ENCODE data around the gene USP25.

USP25 gene

DNA sequence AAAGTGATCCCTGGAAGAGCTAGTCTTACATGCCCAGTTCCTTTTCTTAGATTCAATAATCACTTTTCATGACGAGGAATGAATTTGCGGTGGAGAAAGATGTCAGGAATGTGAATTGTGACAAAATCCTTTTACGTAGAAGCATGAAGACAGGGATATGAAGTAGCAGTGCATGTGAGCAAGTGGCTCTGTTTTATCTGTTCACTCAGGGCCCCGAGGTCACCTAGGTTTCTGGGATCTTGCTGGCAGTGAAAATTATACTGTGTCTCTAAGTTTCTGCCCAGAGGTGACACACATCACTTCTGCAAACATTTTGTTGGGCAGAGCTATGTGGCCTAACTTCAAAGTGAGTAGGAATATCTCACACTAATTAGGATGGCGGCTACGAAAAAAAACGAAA is 79.3 kb downstream of the USP25 start:
- DNase-seq (ENCODE audit: low read depth in 2 of 2): no peak

DNA sequence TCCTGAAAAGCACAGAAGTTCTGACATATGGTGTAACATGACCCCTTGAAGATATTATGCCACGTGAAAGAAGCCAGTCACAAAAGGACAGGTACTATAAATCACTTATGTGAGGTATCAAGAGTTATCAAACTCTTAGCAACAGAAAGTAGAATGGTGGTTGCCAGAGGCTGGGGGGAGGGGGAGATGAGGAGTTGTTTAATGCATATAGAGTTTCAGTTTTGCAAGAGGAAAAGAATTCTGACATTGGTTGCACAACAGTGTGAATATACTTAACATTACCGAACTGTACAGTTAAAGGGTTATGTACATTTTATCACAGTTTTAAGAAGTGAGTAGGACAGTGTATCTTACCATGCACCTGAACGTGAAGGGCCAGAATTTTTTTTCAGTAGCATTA is 80.0 kb downstream of the USP25 start:
- DNase-seq (ENCODE audit: low read depth in 2 of 2): no peak

DNA sequence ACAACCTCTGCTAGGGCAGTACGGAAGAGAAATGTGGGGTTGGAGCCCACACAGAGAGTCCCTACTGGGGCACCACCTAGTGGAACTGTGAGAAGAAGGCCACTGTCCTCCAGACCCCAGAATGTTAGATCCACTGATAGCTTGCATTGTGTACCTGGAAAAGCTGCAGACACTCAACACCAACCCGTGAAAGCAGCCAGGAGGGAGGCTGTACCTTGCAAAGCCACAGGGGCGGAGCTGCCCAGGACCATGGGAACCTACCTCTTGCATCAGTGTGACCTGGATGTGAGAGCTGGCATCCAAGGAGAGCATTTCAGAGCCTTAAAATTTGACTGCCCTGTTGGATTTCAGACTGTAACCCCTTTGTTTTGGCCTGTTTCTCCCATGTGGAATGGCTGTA is 85.5 kb downstream of the USP25 start:
- DNase-seq (ENCODE audit: low read depth in 2 of 2): no peak

- DNase-seq (ENCODE audit: low read depth in 2 of 2): no peak
Observed at GRCh38 chr21:15820327-15820726, 90.5 kb downstream of the USP25 start.

DNA sequence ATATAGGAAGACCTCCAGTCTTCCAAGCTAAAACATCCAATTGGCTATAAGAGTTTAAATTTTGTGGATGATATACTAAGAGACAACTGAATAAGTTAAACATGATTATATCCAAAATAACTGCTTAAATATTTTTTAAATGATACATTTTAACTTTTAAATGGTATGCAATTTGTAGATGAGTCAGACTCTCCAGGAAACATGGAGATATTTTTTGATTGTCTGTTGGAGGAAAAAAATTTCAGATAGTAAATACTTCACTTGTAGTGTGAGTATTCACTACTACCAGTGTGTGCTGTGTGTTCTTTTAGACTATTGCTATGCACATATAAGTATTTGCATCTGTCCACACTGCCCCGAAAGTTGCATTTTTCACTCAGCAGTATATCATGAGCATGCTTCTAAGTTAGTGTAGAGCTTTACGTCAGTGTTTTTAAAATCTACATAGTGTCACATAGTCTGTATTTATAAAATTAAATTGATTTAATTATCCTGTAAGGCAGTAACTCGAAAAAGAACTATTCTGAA is 91.1 kb downstream of the USP25 start:
- DNase-seq (ENCODE audit: low read depth in 2 of 2): no peak

DNA sequence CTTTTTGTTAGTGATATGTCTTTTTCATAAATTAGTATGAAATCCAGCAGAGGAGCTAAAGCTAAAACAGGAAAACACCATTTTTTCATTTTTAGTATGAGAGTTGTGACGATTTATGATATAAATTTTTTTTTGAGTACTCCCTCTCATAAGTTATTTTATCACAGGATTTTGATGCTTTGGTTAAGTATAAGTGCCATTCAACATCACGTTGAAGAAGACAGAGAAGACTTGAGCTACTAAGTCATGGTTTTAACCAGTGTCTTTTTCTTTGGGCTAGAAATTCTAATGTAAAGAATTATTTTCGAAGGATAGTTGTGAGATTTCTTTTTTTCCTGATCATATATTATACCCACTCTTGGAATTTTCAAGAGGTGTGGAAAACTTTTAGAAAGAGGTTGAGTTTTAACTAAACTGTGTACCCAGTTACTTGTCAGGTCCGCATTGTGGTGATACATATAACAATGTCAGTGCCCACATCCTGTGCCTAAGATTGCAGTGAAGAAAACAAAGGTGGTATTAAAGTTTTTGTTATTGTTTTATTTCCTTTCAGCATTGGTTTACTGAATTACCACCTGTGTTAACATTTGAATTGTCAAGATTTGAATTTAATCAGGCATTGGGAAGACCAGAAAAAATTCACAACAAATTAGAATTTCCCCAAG is 93.8 kb downstream of the USP25 start:
- DNase-seq (ENCODE audit: low read depth in 2 of 2): no peak

DNA sequence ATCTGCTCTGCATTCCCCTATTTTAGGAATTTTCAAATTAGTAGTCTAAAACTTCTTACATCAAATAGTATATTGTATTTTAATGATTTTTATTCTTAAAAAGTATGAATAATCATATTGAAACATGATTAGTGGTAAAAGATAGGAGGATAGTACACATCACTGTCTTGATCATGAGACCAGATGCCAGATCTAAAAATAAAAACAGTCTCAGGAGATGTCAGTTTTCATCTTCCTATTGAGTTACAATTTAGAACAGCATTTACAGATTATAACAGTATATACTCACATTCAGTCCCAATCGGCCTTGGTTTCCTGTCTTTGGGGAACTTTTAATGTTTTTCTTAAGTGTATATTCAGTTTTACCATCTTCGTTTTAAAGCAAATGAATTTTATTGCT is 95.9 kb downstream of the USP25 start:
- no peak for DNase-seq (ENCODE audit: low read depth in 2 of 2)

DNA sequence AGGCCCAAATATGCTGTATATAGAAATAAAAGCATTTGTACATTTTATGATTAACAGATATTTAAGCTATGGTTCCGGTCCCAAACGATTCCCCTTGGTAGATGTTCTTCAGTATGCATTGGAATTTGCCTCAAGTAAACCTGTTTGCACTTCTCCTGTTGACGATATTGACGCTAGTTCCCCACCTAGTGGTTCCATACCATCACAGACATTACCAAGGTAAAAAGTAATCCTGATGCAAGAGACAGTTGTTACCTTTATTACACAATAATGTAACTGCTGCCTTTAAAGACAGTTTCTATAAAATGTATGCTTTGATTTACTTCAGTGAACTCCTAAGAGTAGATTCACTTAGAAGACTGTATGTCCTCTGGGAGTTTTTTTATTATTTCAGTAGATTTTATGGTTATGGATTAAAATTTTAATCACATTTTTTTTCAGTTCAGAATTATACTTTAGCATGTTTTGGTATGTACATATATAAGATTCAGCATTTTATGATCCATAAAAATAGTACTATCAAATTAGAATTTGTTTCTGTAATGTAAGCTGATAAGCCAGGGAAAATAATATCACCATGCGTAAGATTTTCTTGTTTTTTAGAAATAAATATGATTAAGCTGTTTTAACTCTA is 96.5 kb downstream of the USP25 start:
- DNase-seq (ENCODE audit: low read depth in 2 of 2): no peak

- DNase-seq (ENCODE audit: low read depth in 2 of 2): no peak
Observed at GRCh38 chr21:15826908-15827601, 97.3 kb downstream of the USP25 start.

DNA sequence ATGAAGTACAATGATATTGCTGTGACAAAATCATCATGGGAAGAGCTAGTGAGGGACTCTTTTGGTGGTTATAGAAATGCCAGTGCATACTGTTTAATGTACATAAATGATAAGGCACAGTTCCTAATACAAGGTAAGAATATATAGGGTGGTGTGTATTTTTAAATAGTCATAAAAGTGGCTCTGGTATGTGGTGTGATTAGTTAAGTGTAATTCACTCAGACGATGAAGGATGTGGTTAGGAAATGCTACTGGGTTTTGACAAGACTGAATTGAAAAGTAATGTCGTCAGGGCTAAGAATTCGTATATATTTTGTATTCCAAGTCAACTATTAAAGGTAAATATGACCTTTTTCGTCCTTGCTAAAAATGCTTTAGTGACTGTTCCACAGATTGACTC is 101.7 kb downstream of the USP25 start:
- no peak for DNase-seq (ENCODE audit: low read depth in 2 of 2)

DNA sequence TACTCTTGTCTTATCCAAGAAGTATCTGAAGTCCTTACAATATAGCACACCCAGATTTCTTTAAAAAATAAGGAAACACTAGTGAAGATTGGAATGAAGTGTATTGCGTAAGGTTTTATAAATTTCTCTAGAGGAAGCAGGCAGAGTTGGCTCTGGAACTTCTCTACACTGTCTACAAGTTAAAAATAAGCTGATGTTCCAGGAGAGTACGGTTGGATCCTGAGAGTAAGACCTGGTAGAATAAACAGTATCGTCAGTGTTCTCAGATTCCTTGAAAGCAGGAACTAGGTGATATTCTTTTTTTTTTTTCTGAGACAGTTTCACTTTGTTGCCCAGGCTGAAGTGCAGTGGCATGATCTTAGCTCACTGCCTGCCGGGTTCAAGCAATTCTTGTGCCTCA is 107.9 kb downstream of the USP25 start:
- DNase-seq (ENCODE audit: low read depth in 2 of 2): no peak

DNA sequence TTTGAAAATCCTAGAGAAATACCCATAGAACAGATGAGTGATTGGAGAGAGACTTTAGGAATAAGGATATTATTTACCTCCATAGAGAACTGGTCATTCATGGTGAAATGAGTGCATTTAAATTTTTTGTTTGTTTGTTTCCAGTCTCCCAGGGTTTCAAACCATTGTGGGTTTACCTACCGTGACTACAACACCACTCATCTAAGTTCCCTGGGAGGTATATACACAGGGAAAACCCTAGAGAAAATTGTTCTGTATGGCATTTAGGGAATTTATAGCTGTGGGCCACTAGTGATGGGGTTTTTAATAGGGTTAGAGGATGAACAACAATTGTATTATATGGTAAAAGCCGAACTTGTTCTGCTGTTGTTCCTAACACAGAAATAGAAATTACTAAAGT is 109.2 kb downstream of the USP25 start:
- DNase-seq (ENCODE audit: low read depth in 2 of 2): no peak

DNA sequence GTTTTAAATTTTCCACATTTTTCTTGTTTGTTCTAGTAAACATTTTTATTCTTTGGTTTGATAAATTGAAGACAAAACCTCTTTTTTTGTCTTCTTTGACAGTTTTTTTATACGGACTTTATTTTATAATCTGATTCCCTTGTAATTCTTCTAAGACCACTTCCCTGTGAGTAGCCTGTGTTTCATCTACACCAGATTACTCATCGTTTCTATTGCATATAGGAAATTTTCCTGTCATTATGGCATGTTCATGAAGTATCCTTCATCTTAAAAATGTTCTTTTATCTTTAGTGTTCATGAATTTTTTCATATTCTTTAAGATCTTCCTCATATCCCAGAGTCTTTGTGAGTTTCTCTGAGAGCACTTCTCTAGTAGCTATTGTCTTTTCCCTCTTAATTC is 109.8 kb downstream of the USP25 start:
- DNase-seq (ENCODE audit: low read depth in 2 of 2): no peak

DNA sequence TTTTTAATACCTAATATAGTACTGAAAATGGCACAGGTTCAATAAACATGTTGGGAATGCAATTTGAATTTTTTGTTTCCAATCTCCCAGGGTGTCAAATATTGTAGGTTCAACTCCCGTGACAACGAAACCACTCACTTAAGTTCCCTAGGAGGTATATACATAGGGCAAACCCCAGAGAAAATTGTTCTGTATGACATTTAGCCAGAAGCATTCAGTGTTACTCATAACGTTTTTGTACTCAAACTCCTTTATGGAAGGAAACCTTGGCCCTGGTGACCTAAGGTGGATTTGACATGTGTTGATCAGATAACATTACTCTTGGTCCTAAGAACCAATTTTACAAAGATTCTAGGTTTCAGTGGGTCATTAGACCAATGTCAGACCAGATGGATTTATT is 110.6 kb downstream of the USP25 start:
- no peak for DNase-seq (ENCODE audit: low read depth in 2 of 2)

- DNase-seq (ENCODE audit: low read depth in 2 of 2): no peak
Observed at GRCh38 chr21:15841856-15842564, 112.2 kb downstream of the USP25 start.

GRCh38 chr21:15842565-15842880 is 112.7 kb downstream of the USP25 start:
- DNase-seq (ENCODE audit: low read depth in 2 of 2): no peak

DNA sequence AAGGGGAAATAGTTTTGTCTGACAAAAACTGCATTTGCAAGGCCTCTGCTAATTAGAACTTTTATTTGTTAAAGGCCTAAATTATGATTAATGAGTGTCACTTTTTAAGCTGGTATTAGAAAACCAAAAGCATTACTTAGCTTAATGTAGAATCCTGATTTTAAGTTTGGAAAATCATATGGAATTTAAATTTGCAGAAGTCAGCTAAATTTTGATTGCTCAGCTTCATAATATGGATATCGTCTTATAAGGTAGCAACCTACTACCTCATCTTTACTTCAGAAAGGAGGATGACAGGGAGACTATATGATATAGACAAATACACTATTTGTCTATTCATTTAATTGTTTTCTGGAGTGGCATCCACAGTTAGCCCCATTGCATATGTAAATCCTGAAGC is 114.0 kb downstream of the USP25 start:
- DNase-seq (ENCODE audit: low read depth in 2 of 2): no peak

- DNase-seq (ENCODE audit: low read depth in 2 of 2): no peak
Observed at GRCh38 chr21:15848634-15849560, 119.1 kb downstream of the USP25 start.

GRCh38 chr21:15849927-15850326 is 120.1 kb downstream of the USP25 start:
- DNase-seq (ENCODE audit: low read depth in 2 of 2): no peak

DNA sequence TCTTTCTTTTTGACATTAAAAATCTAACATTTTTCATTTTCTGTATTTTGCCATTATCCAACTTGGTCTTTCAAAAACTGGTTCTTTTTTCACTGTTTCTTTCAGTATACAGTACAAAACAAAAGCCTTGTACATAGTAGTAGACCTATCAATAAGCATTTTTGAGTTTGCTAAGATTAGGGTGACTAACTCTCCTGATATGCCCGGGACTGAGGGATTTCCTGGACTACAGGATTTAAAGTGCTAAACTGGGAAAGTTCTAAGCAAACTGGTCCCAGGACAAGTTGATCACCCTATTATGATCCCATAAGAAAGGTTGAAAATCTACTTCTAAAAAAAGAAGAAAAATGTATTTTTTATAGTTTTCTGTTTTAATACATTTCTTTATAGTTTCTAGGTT is 120.9 kb downstream of the USP25 start:
- no peak for DNase-seq (ENCODE audit: low read depth in 2 of 2)

DNA sequence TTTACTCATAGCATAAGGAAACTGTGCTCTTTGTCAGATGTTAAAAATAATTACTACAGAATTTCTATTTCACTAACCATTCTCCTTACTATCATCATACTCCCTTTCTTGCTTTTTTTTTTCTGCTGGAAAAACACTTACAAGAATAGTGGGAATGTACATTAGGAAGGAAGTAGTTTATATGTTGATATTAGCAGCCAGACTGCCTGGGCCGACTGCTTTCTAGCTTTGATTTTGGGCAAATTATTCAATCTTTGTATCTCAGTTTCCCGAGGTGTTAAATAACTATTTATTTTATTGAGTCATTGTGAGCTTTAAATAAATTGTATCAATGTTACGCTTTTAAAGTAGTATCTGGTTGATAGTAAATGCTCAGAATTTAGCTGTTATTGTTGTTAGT is 122.4 kb downstream of the USP25 start:
- no peak for DNase-seq (ENCODE audit: low read depth in 2 of 2)

DNA sequence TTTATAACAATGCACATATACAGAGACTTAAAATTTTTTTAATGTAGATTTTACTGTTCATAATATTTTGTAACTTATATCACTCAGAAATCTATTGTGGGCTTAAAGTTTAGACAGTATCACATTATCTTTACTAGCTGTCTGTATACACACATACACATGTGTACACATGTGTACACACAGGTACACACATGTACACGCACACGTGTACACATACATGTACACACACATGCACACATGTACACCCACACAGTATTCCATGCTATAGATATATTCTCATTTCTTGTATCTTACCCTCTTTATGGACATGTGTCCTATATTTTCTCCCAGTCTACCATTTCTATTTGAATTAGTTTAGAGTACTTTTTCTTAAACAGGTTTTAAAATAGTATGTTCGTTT is 123.3 kb downstream of the USP25 start:
- DNase-seq (ENCODE audit: low read depth in 2 of 2): no peak

All from activated CD8-positive, alpha-beta memory T cell treated with anti-CD3 and anti-CD28 coated beads for 4 hours (primary cell).